Astrocyte (in vitro differentiated cells and primary cell): ENCODE measurements around the gene ADD1. TPM values are rescaled to one million over a fixed set of nuclear protein-coding genes. Genes with fewer than 3 reads are reported as not detected.

Source experiments
- DNase-seq: peaks from one replicate; pipeline ENCODE4 v3.0.0-alpha.2; 2010; ENCODE audit warnings: low read depth
- FAIRE-seq: peaks from 2 replicates; lab custom pipeline; 2011; peaks lifted over from hg19 to GRCh38; lab: Jason Lieb, UNC
- H2AFZ ChIP-seq: 2 replicates; pipeline ENCODE4 v1.6.0; 2012; ENCODE audit warnings: low read depth, low read length, inconsistent platforms
- H3K27ac ChIP-seq: 2 replicates; pipeline ENCODE4 v1.5.1; 2011; ENCODE audit warnings: low read depth, low read length, inconsistent platforms
- H3K27me3 ChIP-seq: 2 replicates; pipeline ENCODE4 v1.6.0; 2011; ENCODE audit warnings: low read length, inconsistent platforms; ENCODE audit not compliant: insufficient read depth
- H3K36me3 ChIP-seq: 2 replicates; pipeline ENCODE4 v1.5.1; 2011; ENCODE audit warnings: low read length, inconsistent platforms; ENCODE audit not compliant: insufficient read depth
- H3K4me1 ChIP-seq: 2 replicates; pipeline ENCODE4 v1.5.1; 2011; ENCODE audit warnings: low read length, inconsistent platforms; ENCODE audit not compliant: insufficient read depth
- H3K4me2 ChIP-seq: 2 replicates; pipeline ENCODE4 v1.6.0; 2012; ENCODE audit warnings: low read length, inconsistent platforms
- H3K4me3 ChIP-seq: 2 replicates; pipeline ENCODE4 v1.5.1; 2011; ENCODE audit warnings: low read depth, mild to moderate bottlenecking, low read length, inconsistent platforms; ENCODE audit not compliant: insufficient read depth
- H3K79me2 ChIP-seq: 2 replicates; pipeline ENCODE4 v1.6.0; 2012; ENCODE audit warnings: mild to moderate bottlenecking, low read length, inconsistent platforms; ENCODE audit not compliant: insufficient read depth
- H3K9ac ChIP-seq: 2 replicates; pipeline ENCODE4 v1.6.0; 2012; ENCODE audit warnings: mild to moderate bottlenecking, low read length, inconsistent platforms
- H3K9me3 ChIP-seq: 2 replicates; pipeline ENCODE4 v1.5.1; 2012; ENCODE audit warnings: low read depth, mild to moderate bottlenecking, low read length, inconsistent platforms; ENCODE audit not compliant: insufficient read depth
- H4K20me1 ChIP-seq: 2 replicates; pipeline ENCODE4 v1.6.0; 2012; ENCODE audit warnings: low read length, inconsistent platforms; ENCODE audit not compliant: insufficient read depth
- H3K27ac Mint-ChIP-seq: one replicate; pipeline ENCODE4 v1.8.0; 2021; ENCODE audit warnings: mild to moderate bottlenecking, mixed read lengths; ENCODE audit not compliant: unreplicated experiment
- H3K27me3 Mint-ChIP-seq: one replicate; pipeline ENCODE4 v1.8.0; 2021; ENCODE audit warnings: low read depth, mixed read lengths; ENCODE audit not compliant: unreplicated experiment
- H3K36me3 Mint-ChIP-seq: one replicate; pipeline ENCODE4 v1.8.0; 2021; ENCODE audit warnings: low read depth, mixed read lengths; ENCODE audit not compliant: unreplicated experiment
- H3K4me1 Mint-ChIP-seq: one replicate; pipeline ENCODE4 v1.8.0; 2021; ENCODE audit warnings: low read depth, mixed read lengths; ENCODE audit not compliant: unreplicated experiment
- H3K4me3 Mint-ChIP-seq: one replicate; pipeline ENCODE4 v1.8.0; 2021; ENCODE audit warnings: mild to moderate bottlenecking, moderate library complexity, mixed read lengths; ENCODE audit not compliant: unreplicated experiment
- H3K9me3 Mint-ChIP-seq: one replicate; pipeline ENCODE4 v1.8.0; 2021; ENCODE audit warnings: mild to moderate bottlenecking, mixed read lengths; ENCODE audit not compliant: unreplicated experiment
- EZH2 ChIP-seq: IDR thresholded peaks from 2 replicates; pipeline ENCODE4 v1.6.1; 2012; ENCODE audit warnings: mild to moderate bottlenecking, low read length, inconsistent platforms; ENCODE audit not compliant: insufficient read depth
- total RNA-seq: library from RNA; stranded (reverse); gene quantifications from 2 replicates; pipeline ENCODE4 v1.2.1, GENCODE V29; 2021
- TF ChIP-seq, protein P1 (sequence below): IDR thresholded peaks from 2 replicates; pipeline ENCODE4 v1.5.1; 2011; ENCODE audit warnings: low read depth, mild to moderate bottlenecking, inconsistent platforms, low read length, moderate library complexity; ENCODE audit not compliant: insufficient read depth

ADD1 gene
- total RNA-seq, 1 donor from 2014 or later, result 280 TPM

DNA sequence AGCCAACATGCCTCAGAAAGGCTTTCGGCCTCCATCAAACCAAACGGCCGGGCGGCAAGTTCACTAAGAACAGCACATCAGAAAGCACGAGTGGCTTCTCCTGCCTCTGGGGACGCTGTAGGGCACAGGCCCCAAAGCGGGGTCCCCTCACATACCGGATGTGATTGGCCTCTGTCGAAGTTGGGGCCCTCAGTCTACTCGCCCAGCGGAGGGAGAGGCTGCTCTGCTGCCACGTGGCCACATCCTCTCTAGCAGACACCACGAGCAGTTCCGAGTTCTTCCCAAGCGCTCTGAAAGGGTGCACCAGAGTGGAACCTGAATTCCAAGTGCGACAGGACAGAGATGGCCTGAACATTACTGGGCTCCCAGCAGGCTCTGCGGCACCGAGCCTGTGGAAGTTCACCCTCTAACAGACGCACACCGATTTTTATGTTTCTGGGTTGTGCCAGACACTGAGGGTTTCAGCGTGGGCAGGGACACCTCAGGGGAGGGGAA lies 98.4 kb downstream of the ADD1 start:
- no peak for FAIRE-seq
- Histone ChIP-seq H3K27me3 (no peaks in the 10 kb centered on the region), H3K4me1 (peaks cover 7% of the 10 kb centered on the region), H3K4me2 (no peak overlapping the region), H4K20me1 (peaks cover 74% of the 10 kb centered on the region), H3K9me3 (peaks cover 4% of the 10 kb centered on the region), H2AFZ (no peak overlapping the region), H3K36me3 (peaks cover 61% of the 10 kb centered on the region), H3K79me2 (peaks cover 38% of the 10 kb centered on the region), H3K9ac (no peak overlapping the region), H3K27ac (no peak overlapping the region), H3K4me3 (no peak overlapping the region)
- Mint-ChIP-seq H3K27ac (no peak overlapping the region), H3K9me3 (no peaks in the 10 kb centered on the region), H3K27me3 (no peaks in the 10 kb centered on the region), H3K36me3 (peaks cover 26% of the 10 kb centered on the region), H3K4me1 (peaks cover 3% of the 10 kb centered on the region), H3K4me3 (no peak overlapping the region)
- DNase-seq, result no peak
- TF ChIP-seq EZH2, result no peak
- TF ChIP-seq, protein P1, sequence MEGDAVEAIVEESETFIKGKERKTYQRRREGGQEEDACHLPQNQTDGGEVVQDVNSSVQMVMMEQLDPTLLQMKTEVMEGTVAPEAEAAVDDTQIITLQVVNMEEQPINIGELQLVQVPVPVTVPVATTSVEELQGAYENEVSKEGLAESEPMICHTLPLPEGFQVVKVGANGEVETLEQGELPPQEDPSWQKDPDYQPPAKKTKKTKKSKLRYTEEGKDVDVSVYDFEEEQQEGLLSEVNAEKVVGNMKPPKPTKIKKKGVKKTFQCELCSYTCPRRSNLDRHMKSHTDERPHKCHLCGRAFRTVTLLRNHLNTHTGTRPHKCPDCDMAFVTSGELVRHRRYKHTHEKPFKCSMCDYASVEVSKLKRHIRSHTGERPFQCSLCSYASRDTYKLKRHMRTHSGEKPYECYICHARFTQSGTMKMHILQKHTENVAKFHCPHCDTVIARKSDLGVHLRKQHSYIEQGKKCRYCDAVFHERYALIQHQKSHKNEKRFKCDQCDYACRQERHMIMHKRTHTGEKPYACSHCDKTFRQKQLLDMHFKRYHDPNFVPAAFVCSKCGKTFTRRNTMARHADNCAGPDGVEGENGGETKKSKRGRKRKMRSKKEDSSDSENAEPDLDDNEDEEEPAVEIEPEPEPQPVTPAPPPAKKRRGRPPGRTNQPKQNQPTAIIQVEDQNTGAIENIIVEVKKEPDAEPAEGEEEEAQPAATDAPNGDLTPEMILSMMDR, result no peak

DNA sequence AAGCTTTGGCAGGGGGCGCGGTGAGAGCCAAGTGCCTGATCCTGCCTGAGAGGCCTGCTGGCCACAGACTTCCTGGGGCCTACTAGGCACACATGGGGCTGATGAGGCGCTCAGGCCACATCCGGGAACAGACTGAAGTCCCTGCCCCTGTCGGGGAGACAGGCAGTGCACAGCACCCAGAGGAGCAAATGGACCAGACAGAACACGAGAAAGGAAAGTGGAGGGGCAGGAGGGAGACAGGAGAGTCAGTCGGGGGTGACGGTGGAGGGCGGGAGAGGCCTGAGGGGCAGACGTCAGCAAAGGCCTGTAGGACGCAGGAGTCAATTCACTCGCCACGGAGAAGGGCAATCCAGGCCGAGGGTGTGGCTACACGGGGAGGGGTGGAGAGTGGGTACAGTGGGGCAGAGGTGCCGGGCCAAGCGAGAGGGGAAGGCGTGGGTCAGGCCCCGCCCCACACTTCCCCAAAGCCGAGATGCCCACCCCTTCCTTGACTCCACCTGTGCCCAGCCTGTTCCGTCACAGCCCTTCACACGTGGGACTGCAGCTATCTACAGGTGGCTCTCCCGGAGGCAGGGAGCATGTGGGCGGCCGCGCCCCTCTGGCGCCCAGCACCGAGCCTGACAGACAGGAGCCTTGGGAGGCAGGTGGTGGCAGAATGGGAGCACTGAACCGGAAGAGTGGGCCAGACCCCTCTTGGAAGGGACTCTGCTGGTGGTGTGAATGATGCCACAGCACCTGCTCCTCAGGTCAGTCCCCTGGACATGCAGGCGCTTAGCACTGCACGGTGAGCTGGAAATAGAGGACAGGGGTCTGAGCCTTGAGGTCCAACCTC lies 99.1 kb downstream of the ADD1 start:
- Histone ChIP-seq H3K4me1 (peaks cover 5% of the 10 kb centered on the region), H3K9me3 (peaks cover 4% of the 10 kb centered on the region), H3K27ac (no peak overlapping the region), H3K4me3 (no peak overlapping the region), H3K79me2 (peaks cover 38% of the 10 kb centered on the region), H3K36me3 (peaks cover 62% of the 10 kb centered on the region), H3K27me3 (no peaks in the 10 kb centered on the region), H4K20me1 (peaks cover 73% of the 10 kb centered on the region), H3K9ac (no peak overlapping the region), H3K4me2 (no peak overlapping the region), H2AFZ (no peak overlapping the region)
- TF ChIP-seq, protein P1, result no peak
- TF ChIP-seq EZH2, result no peak
- Mint-ChIP-seq H3K27me3 (no peaks in the 10 kb centered on the region), H3K9me3 (no peaks in the 10 kb centered on the region), H3K36me3 (peaks cover 33% of the 10 kb centered on the region), H3K27ac (no peak overlapping the region), H3K4me1 (peaks cover 1% of the 10 kb centered on the region), H3K4me3 (no peak overlapping the region)
- FAIRE-seq (no peak), DNase-seq (no peak)
